ENCODE measurements around the gene STRADA.

STRADA gene

GRCh38 chr17:63741408-63742173 lies at the start of gene STRADA:
TSS of gene STRADA (minus strand) at chr17:63741799. CDS start at chr17:63728369, 13,430 bp downstream.
- peak; percentile 73 to 99 (median 95) for DNase-seq

GRCh38 chr17:63790057-63790456 lies 48.5 kb upstream of the STRADA start:
- DNase-seq = no peak

- DNase-seq = no peak
Observed at GRCh38 chr17:63786971-63787711, 45.5 kb upstream of the STRADA start.

GRCh38 chr17:63786117-63786516 lies 44.5 kb upstream of the STRADA start:
- DNase-seq = no peak

GRCh38 chr17:63785556-63785955 lies 44.0 kb upstream of the STRADA start:
- no peak for DNase-seq

- no peak for DNase-seq
Observed at GRCh38 chr17:63783522-63783921, 41.9 kb upstream of the STRADA start.

- no peak for DNase-seq
Observed at GRCh38 chr17:63780928-63781327, 39.3 kb upstream of the STRADA start.

GRCh38 chr17:63780507-63780906 lies 38.9 kb upstream of the STRADA start:
- DNase-seq = no peak

GRCh38 chr17:63775420-63775819 lies 33.8 kb upstream of the STRADA start:
- no peak for DNase-seq

- DNase-seq = no peak
Observed at GRCh38 chr17:63774969-63775265, 33.3 kb upstream of the STRADA start.

- peak in 36 of 51 donors; percentile 17 to 88 (median 50) for DNase-seq
Observed at GRCh38 chr17:63774141-63774968, 32.8 kb upstream of the STRADA start, which contains the start of gene DDX42. TSS of gene DDX42 (plus strand) at chr17:63774170. CDS start at chr17:63787050, 12,880 bp downstream.

GRCh38 chr17:63773272-63774140 lies 31.9 kb upstream of the STRADA start, which contains the start of gene CCDC47:
TSS of gene CCDC47 (minus strand) at chr17:63773597. CDS start at chr17:63766175, 7,422 bp downstream.
- peak; percentile 89 to 99 (median 98) for DNase-seq

GRCh38 chr17:63772801-63773271 lies 31.2 kb upstream of the STRADA start:
- DNase-seq = peak in 1 of 51 donors; percentile 8

GRCh38 chr17:63768433-63768832 lies 26.8 kb upstream of the STRADA start:
- DNase-seq = no peak

- no peak for DNase-seq
Observed at GRCh38 chr17:63766754-63767153, 25.2 kb upstream of the STRADA start.

GRCh38 chr17:63764716-63765115 lies 23.1 kb upstream of the STRADA start:
- DNase-seq = no peak

- DNase-seq = no peak
Observed at GRCh38 chr17:63762161-63763078, 20.8 kb upstream of the STRADA start.

GRCh38 chr17:63760771-63761539 lies 19.4 kb upstream of the STRADA start:
- no peak for DNase-seq

- DNase-seq = no peak
Observed at GRCh38 chr17:63758428-63758827, 16.8 kb upstream of the STRADA start.

All from hypothalamus (tissue), 51 donors.